GM18505 (cell line): Measurements from ENCODE around the gene FMNL1.

ENCODE experiments used
- ATAC-seq: cut with Tn5 transposase; IDR thresholded peaks from one replicate; pipeline ENCODE4 v1.9.1; 2021; ENCODE audit not compliant: unreplicated experiment
- POLR2A ChIP-seq: IDR thresholded peaks from 4 replicates; pipeline ENCODE4 v1.6.1; 2011; ENCODE audit warnings: borderline replicate concordance; ENCODE audit not compliant: insufficient read depth, insufficient read length; ENCODE audit errors: extremely low read depth

The FMNL1 gene

DNA sequence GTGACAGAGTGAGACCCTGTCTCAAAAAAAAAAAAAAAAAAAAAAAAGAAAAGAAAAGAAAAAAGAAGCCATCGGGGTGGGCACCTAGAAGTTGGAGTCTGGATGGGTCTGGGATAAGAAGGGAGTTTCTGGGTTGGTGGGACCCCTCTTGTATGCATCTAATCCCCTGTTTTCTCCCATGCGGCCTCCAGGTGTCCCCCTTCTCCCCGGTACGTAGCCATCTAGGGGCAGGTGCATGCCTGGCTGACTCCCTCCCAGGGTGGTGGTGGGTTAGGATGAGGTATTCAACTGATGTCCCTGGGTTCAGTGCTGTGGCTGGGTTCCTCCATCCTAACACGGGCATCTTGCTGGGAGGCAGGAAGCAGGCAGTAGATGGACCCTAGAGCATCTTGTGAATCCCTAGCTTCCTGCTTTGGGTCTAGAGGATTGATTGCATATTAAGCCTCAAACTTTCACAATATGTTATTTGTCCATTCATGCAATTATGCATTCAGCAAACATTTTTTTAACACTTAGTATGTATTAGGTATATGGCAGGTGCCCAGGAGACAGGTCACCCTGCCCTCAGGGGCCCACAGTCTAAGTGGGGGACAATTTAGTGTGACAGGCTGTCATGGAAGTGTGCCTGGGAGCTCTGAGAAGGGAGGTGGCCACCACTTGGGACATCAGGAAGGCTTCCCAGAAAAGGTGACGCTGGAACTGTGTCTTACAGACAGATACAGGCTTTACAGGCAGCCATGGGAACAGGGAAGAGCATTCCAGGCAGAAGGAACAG is 13.1 kb downstream of the FMNL1 start:
- TF ChIP-seq POLR2A: no peak
- ATAC-seq: no peak

DNA sequence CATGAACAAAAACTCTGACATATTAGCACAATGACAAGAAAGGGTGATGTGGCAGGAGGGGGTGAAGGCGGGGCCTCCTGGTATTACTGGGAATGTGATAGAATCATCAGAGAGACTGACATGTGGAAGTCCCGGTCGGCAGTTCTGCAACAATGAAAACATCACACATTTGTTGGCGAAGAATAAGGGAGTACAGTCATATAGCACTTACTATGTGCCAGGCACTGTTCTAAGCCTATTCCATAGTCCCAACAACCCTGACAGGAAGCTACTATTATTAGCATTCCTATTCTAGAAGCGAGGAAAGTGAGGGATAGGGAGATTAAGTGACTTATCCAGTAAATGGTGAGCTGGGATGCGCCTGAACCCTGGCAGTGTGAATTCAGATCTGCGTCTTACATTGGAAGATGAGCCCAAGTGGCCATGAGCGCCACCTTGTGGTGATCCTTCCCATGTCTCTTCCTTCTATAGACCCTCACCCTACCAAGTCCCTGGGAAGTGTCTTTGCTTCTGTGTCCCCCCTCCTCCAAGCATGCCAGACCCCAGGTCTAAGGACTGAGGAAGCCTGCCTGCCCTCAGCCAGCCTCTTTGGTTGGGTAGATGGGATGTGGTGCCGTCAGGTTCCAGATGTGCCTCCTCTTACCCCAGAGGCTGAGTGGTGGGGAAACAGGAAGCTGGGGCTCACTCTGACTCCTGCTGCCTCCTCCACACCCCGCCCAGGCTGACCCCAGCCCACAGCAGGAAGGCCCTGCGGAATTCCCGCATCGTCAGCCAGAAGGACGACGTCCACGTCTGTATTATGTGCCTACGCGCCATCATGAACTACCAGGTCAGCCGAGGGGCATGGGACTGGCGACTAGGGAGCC is 14.0 kb downstream of the FMNL1 start:
- TF ChIP-seq POLR2A: no peak

DNA sequence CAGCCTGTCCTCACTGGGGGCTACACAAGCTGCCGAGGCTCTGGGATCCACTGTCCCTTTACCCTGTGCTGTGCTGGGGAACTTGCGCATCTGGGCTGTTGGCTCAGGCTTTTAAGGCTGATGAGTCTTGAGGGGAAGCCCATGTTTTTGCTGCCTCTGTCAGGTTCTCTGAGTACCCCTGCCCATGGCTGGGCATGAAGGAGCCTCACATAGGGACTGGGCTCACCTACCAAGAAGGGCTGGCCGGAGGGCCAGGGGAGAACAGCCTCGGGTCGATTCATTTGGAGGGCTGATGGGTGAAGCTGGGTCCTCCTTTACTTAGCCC is 14.6 kb downstream of the FMNL1 start:
- no peak for TF ChIP-seq POLR2A
- ATAC-seq: no peak

More for the DNA sequence above, 14.0 kb downstream of the FMNL1 start:
- ATAC-seq: no peak

DNA sequence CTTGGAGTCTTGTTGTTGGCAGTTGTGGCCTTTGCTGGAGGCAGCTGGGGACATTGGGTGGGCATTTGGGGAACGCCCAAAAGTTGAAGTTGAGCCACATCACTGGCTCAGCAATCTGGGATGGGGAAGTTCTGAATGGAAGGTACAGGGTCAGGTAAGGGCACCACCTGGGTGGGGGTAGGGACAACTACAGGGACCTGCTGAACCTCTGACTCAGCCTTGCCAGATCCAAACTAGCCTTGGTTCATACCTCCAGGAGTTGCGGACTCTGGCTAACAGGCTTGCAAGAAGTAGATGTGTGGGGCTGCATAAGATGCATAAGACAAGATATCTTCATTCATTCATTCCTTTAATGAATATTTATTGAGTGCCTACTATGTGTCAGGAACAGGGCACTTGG is 16.0 kb downstream of the FMNL1 start:
- no peak for ATAC-seq
- TF ChIP-seq POLR2A: no peak

DNA sequence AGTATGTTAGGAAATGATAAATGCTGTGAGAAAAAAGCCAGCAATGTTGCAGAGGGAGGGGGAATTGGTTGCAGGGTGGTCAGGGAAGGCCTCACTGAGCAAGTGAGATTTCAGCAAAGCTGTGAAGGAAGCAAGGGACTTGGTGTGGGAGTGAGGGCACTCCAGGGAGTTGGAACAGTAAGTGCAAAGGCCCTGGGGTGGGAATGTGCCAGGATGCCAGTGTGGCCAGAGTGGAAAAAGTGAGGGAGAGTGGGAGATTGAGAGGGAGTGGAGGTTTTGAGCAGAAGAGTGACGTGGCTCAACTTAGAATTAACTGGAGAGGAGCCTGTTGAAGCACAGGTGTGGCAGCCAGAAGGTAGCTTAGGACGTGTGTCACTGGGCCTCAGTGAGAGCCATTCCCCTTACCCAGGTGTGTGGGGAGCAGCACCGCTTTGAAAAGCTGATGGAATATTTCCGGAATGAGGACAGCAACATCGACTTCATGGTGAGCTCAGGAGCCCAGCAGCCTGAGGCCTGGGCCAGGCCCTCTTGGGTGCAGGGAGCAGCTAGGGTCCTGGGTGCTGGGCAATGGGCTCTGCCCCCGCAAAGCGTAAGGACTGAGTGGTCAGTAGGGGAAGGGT is 16.6 kb downstream of the FMNL1 start:
- TF ChIP-seq POLR2A: no peak
- no peak for ATAC-seq

DNA sequence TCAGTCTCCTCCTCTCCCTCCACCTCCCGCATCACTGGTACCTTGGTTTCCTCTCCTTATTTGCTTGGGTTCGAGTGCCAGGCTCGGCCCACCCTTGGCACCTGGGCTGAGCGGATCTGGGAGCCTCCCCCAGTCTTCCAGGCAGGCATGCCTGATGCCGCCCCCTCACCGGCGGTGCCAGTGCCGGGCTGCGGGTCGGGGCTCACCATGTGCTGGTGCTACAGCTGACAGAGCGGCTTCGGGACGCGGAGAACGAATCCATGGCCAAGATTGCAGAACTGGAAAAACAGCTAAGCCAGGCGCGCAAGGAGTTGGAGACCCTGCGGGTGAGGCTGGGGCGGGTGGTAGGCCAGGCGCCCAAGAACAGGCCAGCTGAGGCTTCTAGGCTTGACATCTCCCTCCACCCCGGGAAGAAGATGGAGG is 19.2 kb downstream of the FMNL1 start:
- no peak for TF ChIP-seq POLR2A
- no peak for ATAC-seq

DNA sequence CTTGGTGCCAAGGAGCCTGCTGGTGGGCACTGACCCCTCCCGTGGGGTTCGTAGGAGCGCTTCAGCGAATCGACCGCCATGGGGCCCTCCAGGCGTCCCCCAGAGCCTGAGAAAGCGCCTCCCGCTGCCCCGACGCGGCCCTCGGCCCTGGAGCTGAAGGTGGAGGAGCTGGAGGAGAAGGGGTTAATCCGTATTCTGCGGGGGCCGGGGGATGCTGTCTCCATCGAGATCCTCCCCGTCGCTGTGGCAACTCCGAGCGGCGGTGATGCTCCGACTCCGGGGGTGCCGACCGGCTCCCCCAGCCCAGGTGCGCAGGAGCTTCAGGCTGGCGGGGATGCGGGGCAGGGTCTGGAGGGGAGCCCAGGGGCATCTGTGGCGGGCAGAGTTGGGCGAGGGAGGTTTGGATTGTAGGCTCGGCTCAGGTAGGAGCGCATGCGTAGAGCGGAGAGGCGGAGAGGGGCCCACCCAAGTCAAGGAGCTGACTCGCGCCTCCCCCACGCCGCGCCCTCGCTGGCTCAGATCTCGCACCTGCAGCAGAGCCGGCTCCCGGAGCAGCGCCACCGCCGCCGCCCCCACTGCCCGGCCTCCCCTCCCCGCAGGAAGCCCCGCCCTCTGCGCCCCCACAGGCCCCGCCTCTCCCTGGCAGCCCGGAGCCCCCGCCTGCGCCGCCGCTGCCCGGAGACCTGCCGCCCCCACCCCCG is 19.8 kb downstream of the FMNL1 start:
- no peak for TF ChIP-seq POLR2A
- ATAC-seq: no peak

DNA sequence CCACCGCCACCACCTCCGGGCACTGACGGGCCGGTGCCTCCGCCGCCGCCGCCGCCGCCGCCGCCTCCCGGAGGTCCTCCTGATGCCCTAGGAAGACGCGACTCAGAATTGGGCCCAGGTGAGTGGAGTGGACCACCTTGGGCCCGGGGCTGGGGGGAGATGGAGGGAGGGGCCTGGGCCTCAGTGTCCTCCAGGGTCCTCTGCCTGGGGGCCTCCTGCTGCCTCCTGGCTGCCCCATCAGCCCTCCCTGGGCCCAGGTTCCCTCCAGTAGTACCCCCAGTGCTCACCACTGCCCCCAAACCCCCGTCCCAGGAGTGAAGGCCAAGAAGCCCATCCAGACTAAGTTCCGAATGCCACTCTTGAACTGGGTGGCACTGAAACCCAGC is 20.3 kb downstream of the FMNL1 start:
- ATAC-seq: no peak
- TF ChIP-seq POLR2A: no peak

DNA sequence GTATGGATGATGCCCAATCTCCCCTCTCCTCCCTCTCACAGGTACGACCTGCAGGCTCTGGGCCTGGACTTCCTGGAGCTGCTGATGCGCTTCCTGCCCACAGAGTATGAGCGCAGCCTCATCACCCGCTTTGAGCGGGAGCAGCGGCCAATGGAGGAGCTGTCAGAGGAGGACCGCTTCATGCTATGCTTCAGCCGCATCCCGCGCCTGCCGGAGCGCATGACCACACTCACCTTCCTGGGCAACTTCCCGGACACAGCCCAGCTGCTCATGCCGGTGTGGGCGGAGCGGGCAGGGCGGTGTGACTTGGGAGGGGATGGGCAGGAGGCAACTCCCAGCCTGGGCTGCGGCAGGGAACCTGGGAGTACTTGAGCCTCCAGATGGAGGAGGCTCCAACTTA is 22.1 kb downstream of the FMNL1 start:
- TF ChIP-seq POLR2A: no peak
- no peak for ATAC-seq

DNA sequence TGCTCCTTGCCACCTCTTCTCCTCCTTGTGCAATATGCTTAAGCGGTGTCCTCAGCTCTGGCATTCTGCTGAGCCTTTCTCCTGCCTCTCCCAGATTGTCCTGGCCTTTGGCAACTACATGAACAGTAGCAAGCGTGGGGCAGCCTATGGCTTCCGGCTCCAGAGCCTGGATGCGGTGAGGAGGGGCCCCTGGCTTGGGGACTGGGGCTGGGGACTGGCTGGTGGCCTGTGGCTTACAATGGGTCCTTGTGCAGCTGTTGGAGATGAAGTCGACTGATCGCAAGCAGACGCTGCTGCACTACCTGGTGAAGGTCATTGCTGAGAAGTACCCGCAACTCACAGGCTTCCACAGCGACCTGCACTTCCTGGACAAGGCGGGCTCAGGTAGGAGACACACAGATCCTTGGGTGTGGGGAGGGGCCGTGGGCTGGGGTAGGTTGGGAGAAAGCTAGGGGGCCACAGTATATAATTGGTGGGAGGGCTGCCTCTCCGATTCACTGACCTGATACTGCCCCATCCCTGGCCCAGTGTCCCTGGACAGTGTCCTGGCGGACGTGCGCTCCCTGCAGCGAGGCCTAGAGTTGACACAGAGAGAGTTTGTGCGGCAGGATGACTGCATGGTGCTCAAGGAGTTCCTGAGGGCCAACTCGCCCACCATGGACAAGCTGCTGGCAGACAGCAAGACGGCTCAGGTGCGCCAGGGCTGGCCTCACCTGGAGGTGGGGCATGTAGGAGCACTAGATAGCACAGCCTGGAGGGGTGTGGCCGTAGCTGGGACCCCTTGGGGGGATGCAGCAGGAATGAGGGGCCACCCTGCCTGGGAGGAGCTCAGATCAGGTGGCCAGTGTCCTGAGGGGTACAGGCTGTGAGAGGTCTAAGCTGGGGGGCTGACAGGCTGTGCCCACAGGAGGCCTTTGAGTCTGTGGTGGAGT is 23.3 kb downstream of the FMNL1 start:
- ATAC-seq: no peak
- TF ChIP-seq POLR2A: no peak

DNA sequence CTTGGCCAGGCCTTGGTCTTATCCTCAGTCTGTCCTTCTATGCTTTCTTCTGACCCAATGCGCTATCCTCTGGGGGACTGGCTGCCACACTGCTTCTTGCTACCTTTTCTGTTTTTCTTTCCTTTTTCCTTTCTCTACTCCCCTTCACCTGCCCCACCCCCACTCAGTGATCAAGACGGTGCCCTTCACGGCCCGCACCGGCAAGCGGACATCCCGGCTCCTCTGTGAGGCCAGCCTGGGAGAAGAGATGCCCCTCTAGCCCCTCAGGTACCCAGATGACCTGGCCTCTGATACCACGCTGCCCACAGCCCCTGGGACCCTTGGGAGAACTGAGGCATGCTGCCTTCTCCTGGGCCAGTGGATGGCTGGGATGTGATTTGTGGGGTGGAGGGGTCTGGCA is 24.7 kb downstream of the FMNL1 start:
- ATAC-seq: no peak

DNA sequence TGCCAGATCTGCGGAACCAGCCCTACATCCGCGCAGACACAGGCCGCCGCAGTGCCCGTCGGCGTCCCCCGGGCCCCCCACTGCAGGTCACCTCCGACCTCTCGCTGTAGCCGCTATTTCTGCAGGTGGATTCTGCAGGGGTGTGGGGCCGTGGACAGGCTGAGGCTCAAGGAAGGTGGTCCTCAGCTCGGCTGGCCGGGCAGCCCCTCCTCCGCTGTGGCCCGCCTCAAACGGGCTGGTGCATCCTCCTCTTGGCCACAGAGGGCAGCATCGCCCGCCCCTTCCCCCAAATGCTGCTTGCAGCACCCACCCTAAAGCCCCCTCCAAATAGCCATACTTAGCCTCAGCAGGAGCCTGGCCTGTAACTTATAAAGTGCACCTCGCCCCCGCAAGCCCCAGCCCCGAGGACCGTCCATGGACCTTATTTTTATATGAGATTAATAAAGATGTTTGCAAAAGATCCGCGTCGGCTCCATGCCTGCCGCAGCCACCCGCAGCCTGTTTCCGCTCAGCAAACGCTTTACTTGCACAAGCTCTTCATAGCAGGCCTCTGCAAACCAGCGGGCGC is 25.3 kb downstream of the FMNL1 start:
- TF ChIP-seq POLR2A: no peak

More for the DNA sequence above, 24.7 kb downstream of the FMNL1 start:
- no peak for TF ChIP-seq POLR2A

More for the DNA sequence above, 25.3 kb downstream of the FMNL1 start:
- no peak for ATAC-seq
